IMR-90 (cell line): Measurements from ENCODE around the gene ASPRV1. TPM values are rescaled to one million over a fixed set of nuclear protein-coding genes. Genes with fewer than 3 reads are reported as not detected.
A peak's percentile ranks its signal among the peaks of the same experiment; 100 is the strongest.

Source experiments
- ATAC-seq: fragments of 200-7000 bp; cut with Tn5 transposase; 2 replicates; pipeline ENCODE4 v1.9.1; 2020; ENCODE audit warnings: low read depth, mild to moderate bottlenecking, moderate library complexity
- BruUV-seq: library from RNA; stranded (reverse); fragments of 400-500 nt; replicated peaks from 2 replicates; lab custom pipeline; 2021; lab: Mats Ljungman, UMichigan
- CTCF ChIA-PET: fragments of 300-600 bp; formaldehyde crosslinking; extraction: SDS; loops from one replicate; lab custom pipeline; 2021; ENCODE audit warnings: antibody characterized with exemption; lab: Yijun Ruan, JAX
- POLR2A ChIA-PET: fragments of 300-600 bp; sonication (Branson Sonifier 250); formaldehyde crosslinking; loops from one replicate; lab custom pipeline; 2022; ENCODE audit warnings: antibody characterized with exemption; ENCODE audit not compliant: unreplicated experiment; lab: Charles Lee
- DNase-seq: peaks from one replicate; pipeline ENCODE4 v3.0.0; 2013
- H2AFZ ChIP-seq: replicated peaks from 2 replicates; pipeline ENCODE3; 2013; ENCODE audit warnings: low read length, mild to moderate bottlenecking; ENCODE audit not compliant: poor library complexity
- H2AK5ac ChIP-seq: 2 replicates; pipeline ENCODE4 v1.6.1; 2013; ENCODE audit warnings: low read depth, low read length, inconsistent platforms
- H2AK9ac ChIP-seq: replicated peaks from 2 replicates; pipeline ENCODE3; 2013; ENCODE audit warnings: mild to moderate bottlenecking, low read depth, low read length, moderate library complexity; ENCODE audit not compliant: poor library complexity
- H2BK120ac ChIP-seq: 2 replicates; pipeline ENCODE4 v1.6.1; 2013; ENCODE audit warnings: low read depth, low read length, inconsistent platforms
- H2BK15ac ChIP-seq: 3 replicates; pipeline ENCODE4 v1.6.1; 2013; ENCODE audit warnings: low read depth, low read length, inconsistent platforms
- H2BK20ac ChIP-seq: 2 replicates; pipeline ENCODE4 v1.6.1; 2013; ENCODE audit warnings: low read depth, mild to moderate bottlenecking, inconsistent platforms, low read length, moderate library complexity
- H2BK5ac ChIP-seq: 2 replicates; pipeline ENCODE4 v1.6.1; 2013; ENCODE audit warnings: mild to moderate bottlenecking, low read depth, low read length, inconsistent platforms; ENCODE audit not compliant: poor library complexity, severe bottlenecking
- H3K14ac ChIP-seq: replicated peaks from 2 replicates; pipeline ENCODE4 v1.6.1; 2013; ENCODE audit warnings: low read depth, low read length, inconsistent platforms
- H3K18ac ChIP-seq: 2 replicates; pipeline ENCODE4 v1.6.1; 2013; ENCODE audit warnings: low read depth, low read length, control low read depth
- H3K23ac ChIP-seq: 2 replicates; pipeline ENCODE4 v1.6.1; 2013; ENCODE audit warnings: low read depth, low read length, inconsistent platforms
- H3K27ac ChIP-seq: 2 replicates; pipeline ENCODE4 v1.5.1; 2013; ENCODE audit warnings: mild to moderate bottlenecking, control low read depth, low read length; ENCODE audit not compliant: insufficient read depth
- H3K27me3 ChIP-seq: 2 replicates; pipeline ENCODE4 v1.6.1; 2013; ENCODE audit warnings: low read length; ENCODE audit not compliant: control insufficient read depth, insufficient read depth
- H3K36me3 ChIP-seq: 2 replicates; pipeline ENCODE4 v1.6.1; 2013; ENCODE audit warnings: low read length, mixed read lengths; ENCODE audit not compliant: control insufficient read depth, insufficient read depth
- H3K4ac ChIP-seq: 2 replicates; pipeline ENCODE4 v1.6.1; 2013; ENCODE audit warnings: low read depth, low read length, inconsistent platforms
- H3K4me1 ChIP-seq: 2 replicates; pipeline ENCODE4 v1.6.1; 2013; ENCODE audit warnings: low read length, mixed read lengths; ENCODE audit not compliant: control insufficient read depth, insufficient read depth
- H3K4me2 ChIP-seq: 2 replicates; pipeline ENCODE4 v1.6.1; 2013; ENCODE audit warnings: low read depth, mild to moderate bottlenecking, control low read depth, low read length, moderate library complexity
- H3K4me3 ChIP-seq: 2 replicates; pipeline ENCODE4 v1.5.1; 2013; ENCODE audit warnings: low read depth, mild to moderate bottlenecking, control low read depth, low read length, moderate library complexity; ENCODE audit not compliant: insufficient read depth
- H3K56ac ChIP-seq: 2 replicates; pipeline ENCODE4 v1.6.1; 2013; ENCODE audit warnings: low read length, inconsistent platforms; ENCODE audit not compliant: insufficient read depth; ENCODE audit errors: extremely low read depth
- H3K79me1 ChIP-seq, 2 experiments: 2 replicates each; pipeline ENCODE4 v1.6.1; 2013; ENCODE audit warnings: low read length in 2 of 2, inconsistent platforms in 1 of 2, low read depth in 1 of 2
- H3K9ac ChIP-seq: 2 replicates; pipeline ENCODE4 v1.6.1; 2013; ENCODE audit warnings: low read depth, low read length, control low read depth
- H3K9me1 ChIP-seq: 2 replicates; pipeline ENCODE4 v1.6.1; 2013; ENCODE audit warnings: low read length, inconsistent platforms; ENCODE audit not compliant: insufficient read depth
- H3K9me3 ChIP-seq: 2 replicates; pipeline ENCODE4 v1.6.1; 2013; ENCODE audit warnings: low read length; ENCODE audit not compliant: control insufficient read depth, insufficient read depth
- H4K20me1 ChIP-seq: 2 replicates; pipeline ENCODE4 v1.6.1; 2013; ENCODE audit warnings: low read length, inconsistent platforms; ENCODE audit not compliant: insufficient read depth
- H4K5ac ChIP-seq: 2 replicates; pipeline ENCODE4 v1.6.1; 2013; ENCODE audit warnings: mild to moderate bottlenecking, low read depth, low read length, control low read depth
- H4K8ac ChIP-seq, 2 experiments: 2 replicates each; pipeline ENCODE4 v1.6.1; 2013; ENCODE audit warnings: low read depth in 2 of 2, low read length in 2 of 2, control low read depth in 1 of 2, inconsistent platforms in 1 of 2
- H4K91ac ChIP-seq: 2 replicates; pipeline ENCODE4 v1.6.1; 2013; ENCODE audit warnings: low read depth, low read length, inconsistent platforms; ENCODE audit not compliant: insufficient read depth
- BHLHE40 ChIP-seq: fragments of 150-350 bp; IDR thresholded peaks from 2 replicates; pipeline ENCODE4 v1.6.1; 2016; ENCODE audit warnings: mild to moderate bottlenecking, low read depth, low read length
- CEBPB ChIP-seq: IDR thresholded peaks from 2 replicates; pipeline ENCODE4 v1.6.1; 2012; ENCODE audit warnings: low read depth, low read length, improper control_type of control experiment
- CHD1 ChIP-seq: IDR thresholded peaks from 2 replicates; pipeline ENCODE4 v1.6.1; 2012; ENCODE audit warnings: low read depth, low read length, improper control_type of control experiment
- FOS ChIP-seq: fragments of 150-350 bp; IDR thresholded peaks from 2 replicates; pipeline ENCODE4 v1.6.1; 2016; ENCODE audit warnings: low read depth, low read length
- MAFK ChIP-seq: IDR thresholded peaks from 2 replicates; pipeline ENCODE4 v1.6.1; 2012; ENCODE audit warnings: low read depth, low read length, improper control_type of control experiment
- MAZ ChIP-seq: IDR thresholded peaks from 2 replicates; pipeline ENCODE4 v1.6.1; 2012; ENCODE audit warnings: low read depth, mild to moderate bottlenecking, low read length, improper control_type of control experiment, moderate library complexity, borderline replicate concordance
- MXI1 ChIP-seq: IDR thresholded peaks from 2 replicates; pipeline ENCODE4 v1.6.1; 2012; ENCODE audit warnings: low read depth, mild to moderate bottlenecking, low read length, moderate library complexity, borderline replicate concordance
- NFE2L2 ChIP-seq: fragments of 150-350 bp; IDR thresholded peaks from 2 replicates; pipeline ENCODE4 v1.6.1; 2016; ENCODE audit warnings: low read depth, mild to moderate bottlenecking, low read length
- POLR2A ChIP-seq: IDR thresholded peaks from 2 replicates; pipeline ENCODE4 v1.6.1; 2012; ENCODE audit warnings: mild to moderate bottlenecking, low read depth, low read length
- RAD21 ChIP-seq: IDR thresholded peaks from 2 replicates; pipeline ENCODE4 v1.6.1; 2012; ENCODE audit warnings: low read length, improper control_type of control experiment
- RFX5 ChIP-seq: IDR thresholded peaks from 2 replicates; pipeline ENCODE4 v1.8.0; 2012; ENCODE audit warnings: low read depth, mild to moderate bottlenecking, low read length, moderate library complexity
- SMC3 ChIP-seq: fragments of 150-350 bp; IDR thresholded peaks from 2 replicates; pipeline ENCODE4 v1.6.1; 2016; ENCODE audit warnings: low read depth, mild to moderate bottlenecking, antibody characterized with exemption, low read length, moderate library complexity
- WGBS, 2 experiments: methylation state at CpG; one replicate each; pipeline versions ENCODE4 v1.1.5 to v1.1.7; 2013; ENCODE audit warnings: missing lambda C conversion rate in 2 of 2; ENCODE audit not compliant: insufficient read length in 1 of 2; ENCODE audit errors: extremely low coverage in 2 of 2; 5-methylcytosine and 5-hydroxymethylcytosine counted together
- dilution Hi-C: fragments of 300-500 bp; cut with HindIII; formaldehyde crosslinking; loops from one replicate; pipeline ENCODE4 v1.14.3; 2018; ENCODE audit warnings: low sequenced_read_pairs; ENCODE audit not compliant: unreplicated experiment
- in situ Hi-C: fragments of 300-500 bp; cut with MboI; formaldehyde crosslinking; loops from 3 replicates; pipeline ENCODE4 v1.14.3; 2019; ENCODE audit warnings: low sequenced_read_pairs, inconsistent platforms, mixed read lengths
- intact Hi-C: fragments of 100-400 bp; cut with micrococcal nuclease; formaldehyde crosslinking; loops from 2 replicates; pipeline ENCODE4 v1.10.0; 2022
- polyA plus RNA-seq, 3 experiments: library from polyadenylated mRNA; depleted of rRNA; stranded (reverse); fragments of >200 nt; gene quantifications; 2 replicates each; pipeline ENCODE4 v1.2.3, GENCODE V29; 2012; ENCODE audit warnings: low replicate concordance in 1 of 3
- total RNA-seq: library from RNA; depleted of rRNA; stranded (reverse); fragments of >200 nt; gene quantifications from 2 replicates; pipeline ENCODE4 v1.2.3, GENCODE V29; 2012
- TF ChIP-seq, protein P1 (sequence below): fragments of 150-350 bp; IDR thresholded peaks from 2 replicates; pipeline ENCODE4 v1.6.1; 2016; ENCODE audit warnings: low read depth, mild to moderate bottlenecking, low read length, moderate library complexity, borderline replicate concordance
- TF ChIP-seq, protein P2 (sequence below): conservative IDR thresholded peaks from 2 replicates; pipeline ENCODE4 v1.5.1; 2012; ENCODE audit warnings: mild to moderate bottlenecking, low read depth, low read length, improper control_type of control experiment

Gene ASPRV1
- total and polyA plus RNA-seq, 2 of the 4 experiments (the other 2 are of a cell fraction) = 0.14 to 0.18 TPM

DNA sequence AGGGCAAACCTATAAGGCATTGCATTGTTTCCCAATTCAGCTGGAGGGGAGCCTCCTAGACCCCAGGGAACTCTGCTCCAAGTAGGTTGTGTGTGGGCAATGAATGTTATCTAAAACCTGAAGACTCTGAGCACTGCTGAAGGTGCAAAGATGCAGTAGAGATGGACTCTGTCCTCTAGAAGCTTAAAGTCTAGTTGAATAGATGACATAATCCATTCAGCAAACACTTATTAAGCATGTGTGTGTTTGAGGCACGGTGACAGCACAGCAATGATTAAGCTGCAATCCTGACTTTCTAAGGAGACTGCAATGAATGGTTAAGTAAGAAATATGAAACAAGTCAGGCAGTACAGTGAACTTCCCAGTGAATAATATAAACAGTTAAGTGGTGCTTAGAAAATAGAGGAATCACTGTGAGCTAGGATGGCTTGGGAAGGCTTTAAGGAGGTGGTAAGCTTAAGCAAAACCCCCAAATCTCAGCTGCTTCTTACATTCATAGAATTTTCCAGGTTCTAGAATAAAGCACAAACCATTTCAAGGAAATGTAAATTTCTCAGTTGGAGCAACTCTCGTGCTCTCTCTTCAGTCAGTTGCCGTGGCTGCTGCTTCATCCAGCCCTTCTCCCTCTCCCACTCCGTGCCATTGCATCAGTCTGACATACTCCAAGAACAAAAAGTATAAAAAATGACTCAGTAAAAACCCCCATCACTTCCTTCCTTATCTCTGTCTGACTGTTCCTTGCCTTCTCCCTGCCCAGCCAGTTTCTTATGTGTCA lies 27.4 kb downstream of the ASPRV1 start:
- CTCF ChIA-PET = interaction anchor here (0.6 to 2.0 kb wide), 2 partner anchors 47 to 137 kb away, joined by 4 to 6 read pairs; no protein-coding TSS in a partner anchor
- H2BK15ac ChIP-seq = peak overlapping the region; percentile 32; the same call in 1 of the 3 replicates
- peak overlapping the region; percentile 36 for H2BK5ac ChIP-seq
- no peak overlapping the region for H2AK9ac ChIP-seq
- dilution Hi-C loops = no loop called here
- no peaks in the 10 kb centered on the region for H3K9me3 ChIP-seq
- H3K36me3 ChIP-seq = peaks cover 26% of the 10 kb centered on the region
- H3K9ac ChIP-seq = peak overlapping the region; percentile 37
- H3K4me1 ChIP-seq = peaks cover 11% of the 10 kb centered on the region
- H3K23ac ChIP-seq = peak overlapping the region; percentile 76
- peak overlapping the region in 1 of 2 experiments; percentile 74; a peak in 3 of 4 replicates for H4K8ac ChIP-seq
- no TSS peak for BruUV-seq
- H2AFZ ChIP-seq = peak overlapping the region; percentile 8
- H2BK20ac ChIP-seq = peak overlapping the region; percentile 10
- H2AK5ac ChIP-seq = no peak overlapping the region
- in situ Hi-C loops = no loop called here
- peak overlapping the region; percentile 79 for H3K56ac ChIP-seq
- WGBS, 2 experiments = 0% methylated on average over 3 of the region's 4 CpGs; no CpG with 5 or more reads in 1 of the 2 experiments
- peaks cover 14 to 21% of the 10 kb centered on the region in 2 experiments for H3K79me1 ChIP-seq
- DNase-seq (peak; percentile 93), ATAC-seq (peak; percentile 87)
- H2BK120ac ChIP-seq = peak overlapping the region; percentile 66
- H3K27ac ChIP-seq = peak overlapping the region; percentile 74
- intact Hi-C loops = loop anchor here (2.0 to 5.0 kb wide), 3 partner anchors 17 to 208 kb away; no protein-coding TSS in a partner anchor
- H3K18ac ChIP-seq = peak overlapping the region; percentile 10; the same call in 1 of the 2 replicates
- H3K4me3 ChIP-seq = peak overlapping the region; percentile 8; the same call in 1 of the 2 replicates
- peaks cover 16% of the 10 kb centered on the region for H3K9me1 ChIP-seq
- H4K20me1 ChIP-seq = no peaks in the 10 kb centered on the region
- peak overlapping the region; percentile 7; the same call in 1 of the 2 replicates for H3K14ac ChIP-seq
- peak overlapping the region; percentile 39 for H3K4me2 ChIP-seq
- H3K4ac ChIP-seq = peak overlapping the region; percentile 38
- H4K91ac ChIP-seq = peak overlapping the region; percentile 56
- H3K27me3 ChIP-seq = no peaks in the 10 kb centered on the region
- H4K5ac ChIP-seq = 0 out of 2 replicates have a peak overlapping the region, but pooled peaks have one; percentile 6
- POLR2A ChIA-PET = interaction anchor here (0.5 kb wide), 1 partner anchor 39 kb away, joined by 3 read pairs; no protein-coding TSS in a partner anchor
- no peak for TF ChIP-seq RFX5
- 0 out of 2 replicates have a peak, but pooled peaks have one; percentile 5 for TF ChIP-seq MAFK
- TF ChIP-seq CHD1 = no peak
- peak; percentile 84 for TF ChIP-seq FOS
- TF ChIP-seq NFE2L2 = peak; percentile 32; the same call in 1 of the 2 replicates
- peak; percentile 72; the same call in 1 of the 2 replicates for TF ChIP-seq POLR2A
- TF ChIP-seq, protein P1, sequence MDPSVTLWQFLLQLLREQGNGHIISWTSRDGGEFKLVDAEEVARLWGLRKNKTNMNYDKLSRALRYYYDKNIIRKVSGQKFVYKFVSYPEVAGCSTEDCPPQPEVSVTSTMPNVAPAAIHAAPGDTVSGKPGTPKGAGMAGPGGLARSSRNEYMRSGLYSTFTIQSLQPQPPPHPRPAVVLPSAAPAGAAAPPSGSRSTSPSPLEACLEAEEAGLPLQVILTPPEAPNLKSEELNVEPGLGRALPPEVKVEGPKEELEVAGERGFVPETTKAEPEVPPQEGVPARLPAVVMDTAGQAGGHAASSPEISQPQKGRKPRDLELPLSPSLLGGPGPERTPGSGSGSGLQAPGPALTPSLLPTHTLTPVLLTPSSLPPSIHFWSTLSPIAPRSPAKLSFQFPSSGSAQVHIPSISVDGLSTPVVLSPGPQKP = no peak
- peak; percentile 96 for TF ChIP-seq CEBPB
- TF ChIP-seq BHLHE40 = peak; percentile 81
- no peak for TF ChIP-seq MAZ
- peak; percentile 14; the same call in 1 of the 2 replicates for TF ChIP-seq SMC3
- peak; percentile 59; the same call in 1 of the 2 replicates for TF ChIP-seq MXI1
- TF ChIP-seq, protein P2, sequence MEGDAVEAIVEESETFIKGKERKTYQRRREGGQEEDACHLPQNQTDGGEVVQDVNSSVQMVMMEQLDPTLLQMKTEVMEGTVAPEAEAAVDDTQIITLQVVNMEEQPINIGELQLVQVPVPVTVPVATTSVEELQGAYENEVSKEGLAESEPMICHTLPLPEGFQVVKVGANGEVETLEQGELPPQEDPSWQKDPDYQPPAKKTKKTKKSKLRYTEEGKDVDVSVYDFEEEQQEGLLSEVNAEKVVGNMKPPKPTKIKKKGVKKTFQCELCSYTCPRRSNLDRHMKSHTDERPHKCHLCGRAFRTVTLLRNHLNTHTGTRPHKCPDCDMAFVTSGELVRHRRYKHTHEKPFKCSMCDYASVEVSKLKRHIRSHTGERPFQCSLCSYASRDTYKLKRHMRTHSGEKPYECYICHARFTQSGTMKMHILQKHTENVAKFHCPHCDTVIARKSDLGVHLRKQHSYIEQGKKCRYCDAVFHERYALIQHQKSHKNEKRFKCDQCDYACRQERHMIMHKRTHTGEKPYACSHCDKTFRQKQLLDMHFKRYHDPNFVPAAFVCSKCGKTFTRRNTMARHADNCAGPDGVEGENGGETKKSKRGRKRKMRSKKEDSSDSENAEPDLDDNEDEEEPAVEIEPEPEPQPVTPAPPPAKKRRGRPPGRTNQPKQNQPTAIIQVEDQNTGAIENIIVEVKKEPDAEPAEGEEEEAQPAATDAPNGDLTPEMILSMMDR = no peak
- TF ChIP-seq RAD21 = no peak
